IPS DF 4.7 (cell line): ENCODE data around the gene NPW.
"Not testable (repeated sequence)": the region's sequence is repeated elsewhere in the genome, so short reads cannot be mapped to it uniquely, and the experiment has no call there.

Experiments used
- DNase-seq: peaks from one replicate; pipeline ENCODE4 v3.0.0-alpha.2; 2013; ENCODE audit warnings: low spot score; ENCODE audit errors: extremely low read depth

The NPW gene

GRCh38 chr16:2019921-2020831 lies 591 bp downstream of the NPW start:
- DNase-seq = no peak

- no peak for DNase-seq
These were observed 3.1 kb downstream of the NPW start for GRCh38 chr16:2022723-2023091.

- DNase-seq = peak; percentile 83
These were observed 3.8 kb downstream of the NPW start for GRCh38 chr16:2023092-2024031.

GRCh38 chr16:2024032-2024420 lies 4.4 kb downstream of the NPW start:
- DNase-seq = no peak

GRCh38 chr16:2025251-2025650 lies 5.7 kb downstream of the NPW start:
- no peak for DNase-seq

GRCh38 chr16:2025878-2026460 lies 6.4 kb downstream of the NPW start:
- no peak for DNase-seq

GRCh38 chr16:2026461-2027023 lies 7.0 kb downstream of the NPW start, which contains the start of gene NHERF2:
Gene NHERF2 (plus strand): TSS chr16:2026902. CDS start chr16:2027006, 104 bp downstream.
- DNase-seq = no peak

GRCh38 chr16:2027024-2028010 lies 7.7 kb downstream of the NPW start:
- DNase-seq = no peak

GRCh38 chr16:2028146-2028545 lies 8.6 kb downstream of the NPW start:
- no peak for DNase-seq

GRCh38 chr16:2028620-2029220 lies 9.1 kb downstream of the NPW start:
- DNase-seq = no peak

GRCh38 chr16:2029350-2029749 lies 9.8 kb downstream of the NPW start:
- DNase-seq = no peak

GRCh38 chr16:2030036-2030435 lies 10.5 kb downstream of the NPW start:
- no peak for DNase-seq

GRCh38 chr16:2031081-2031577 lies 11.5 kb downstream of the NPW start:
- DNase-seq = no peak

GRCh38 chr16:2032285-2033056 lies 12.9 kb downstream of the NPW start:
- no peak for DNase-seq

GRCh38 chr16:2033057-2033908 lies 13.7 kb downstream of the NPW start:
- DNase-seq = no peak

GRCh38 chr16:2033909-2034695 lies 14.5 kb downstream of the NPW start:
- not testable (repeated sequence) for DNase-seq
